SHP77 (cell line): ENCODE data around the gene MASTL.
"Not testable (repeated sequence)": the region's sequence is repeated elsewhere in the genome, so short reads cannot be mapped to it uniquely, and the experiment has no call there.

ENCODE experiments used
- DNase-seq, 2 experiments: peaks; one replicate each; lab custom pipeline; 2025; lab: John Stamatoyannopoulos, UW

The MASTL gene

GRCh38 chr10:27155066-27155754 is at the start of gene MASTL:
Gene MASTL (plus strand): TSS chr10:27155352. CDS start chr10:27155427, 75 bp downstream.
- DNase-seq = peak; percentile 69 to 82

DNA sequence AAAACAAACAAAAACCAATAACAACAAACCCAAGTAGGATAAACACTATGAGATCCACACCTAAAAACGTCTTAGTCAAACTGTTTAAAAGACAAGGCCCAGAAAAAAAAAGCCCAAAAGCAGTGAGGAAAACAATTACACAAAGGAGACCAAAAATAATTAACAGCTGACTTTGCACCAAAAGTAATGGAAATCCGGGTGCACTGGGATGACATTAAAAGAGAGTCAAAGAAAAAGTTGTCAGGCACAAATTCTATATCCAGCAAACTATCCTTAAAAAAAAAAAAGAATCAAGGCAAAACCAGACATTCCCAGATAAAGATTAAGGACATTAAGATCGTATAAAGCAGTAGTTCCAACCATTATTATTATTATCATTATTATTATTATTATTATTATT is 47.0 kb upstream of the MASTL start:
- DNase-seq = no peak

- DNase-seq = no peak
These were observed 20.8 kb upstream of the MASTL start for GRCh38 chr10:27134371-27134770.

DNA sequence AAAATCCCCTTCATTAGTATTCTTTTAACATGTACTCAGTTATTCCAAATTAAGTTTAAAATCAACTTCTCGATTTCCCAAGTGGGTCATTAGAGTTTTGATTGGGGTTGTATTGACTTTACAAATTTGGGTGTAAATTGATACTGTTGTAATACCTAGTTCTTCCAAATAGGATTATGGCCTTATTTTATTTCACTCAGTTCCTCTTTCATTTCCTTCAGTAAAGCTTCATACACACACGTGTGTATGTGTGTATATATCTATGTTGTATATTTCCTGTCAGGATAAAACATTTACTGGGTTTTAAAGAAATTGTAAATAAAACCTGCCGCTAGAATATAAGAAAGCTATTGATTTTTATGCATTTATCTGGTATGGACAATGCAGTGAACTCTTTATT is 16.9 kb upstream of the MASTL start:
- DNase-seq = no peak

DNA sequence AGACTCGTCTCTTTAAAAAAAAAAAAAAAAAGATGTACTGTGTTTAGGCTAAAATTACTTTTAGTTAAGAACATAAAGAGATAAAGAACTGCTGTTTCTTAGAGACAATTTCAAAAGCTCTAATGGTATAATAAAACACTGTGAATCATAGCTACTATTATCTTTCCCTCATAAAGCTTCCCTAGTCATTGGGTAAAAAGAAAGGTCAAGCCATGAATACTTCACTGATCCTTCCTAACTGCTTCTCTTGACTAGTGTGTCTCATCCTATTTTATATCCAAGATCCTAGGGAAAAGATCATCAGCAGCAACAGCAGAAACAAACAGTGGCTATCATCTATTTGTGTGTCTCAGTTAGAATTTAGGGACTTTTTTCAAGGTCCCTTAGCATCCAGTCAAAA is 11.5 kb upstream of the MASTL start:
- no peak for DNase-seq

DNA sequence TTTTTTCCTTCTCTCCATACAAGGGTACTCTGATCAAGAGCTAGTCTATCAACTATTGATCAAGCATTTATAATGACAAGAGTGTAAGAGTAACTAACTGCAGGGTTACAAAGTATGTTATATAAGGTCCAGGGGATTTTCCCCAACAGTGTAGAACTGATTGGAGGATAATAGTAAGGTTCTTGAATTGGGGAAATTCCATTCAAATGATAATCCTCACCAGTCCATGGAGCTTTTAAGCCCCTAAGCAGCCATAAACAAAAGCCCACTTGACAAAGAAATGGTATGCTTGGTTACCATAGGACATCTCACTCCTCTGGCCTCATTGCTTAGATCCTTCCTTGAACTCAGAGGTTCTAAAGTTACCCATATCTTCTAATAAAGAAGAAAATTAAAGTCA is 9.2 kb upstream of the MASTL start:
- DNase-seq = no peak

DNA sequence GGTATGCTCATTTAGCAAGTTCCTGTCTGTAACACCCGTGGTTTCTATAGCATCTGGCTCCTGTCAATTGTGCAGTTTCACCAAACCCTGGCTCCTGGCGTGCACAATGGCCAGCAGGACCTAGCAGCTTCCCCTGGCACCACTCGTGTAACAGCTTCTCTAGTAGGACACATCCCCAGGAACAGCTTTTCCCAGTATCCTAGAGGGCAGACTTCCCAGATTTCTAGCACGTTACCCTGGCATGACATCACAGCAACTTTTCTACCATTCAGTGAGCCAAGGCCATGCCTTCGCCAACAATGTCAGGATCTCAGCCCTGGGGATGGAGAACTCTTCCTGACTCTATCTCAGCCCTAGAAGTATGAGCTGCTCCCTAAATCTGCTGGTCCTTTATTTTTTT is 7.5 kb upstream of the MASTL start:
- DNase-seq = no peak

- DNase-seq = no peak
These were observed 4.9 kb upstream of the MASTL start for GRCh38 chr10:27150261-27150660.

GRCh38 chr10:27152687-27153086 is 2.5 kb upstream of the MASTL start:
- DNase-seq = no peak

- no peak for DNase-seq
These were observed 1.8 kb upstream of the MASTL start for GRCh38 chr10:27153329-27153728.

DNA sequence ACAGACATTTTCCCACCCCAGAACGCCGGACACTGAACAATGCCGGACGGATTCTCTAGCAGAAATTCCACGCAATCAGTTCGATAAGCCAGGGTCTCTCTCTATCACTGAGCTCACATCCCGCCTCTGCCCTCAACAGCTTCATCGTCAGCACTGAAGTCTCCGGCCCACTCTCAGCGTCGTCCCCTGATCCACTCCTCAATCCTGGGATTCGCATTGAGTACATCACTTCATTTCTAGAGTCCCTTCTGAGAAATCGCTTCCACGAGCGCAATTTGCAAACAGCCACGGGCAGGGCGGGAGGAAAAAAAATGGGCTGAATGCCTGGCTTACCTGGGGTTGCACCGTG is 1.3 kb upstream of the MASTL start:
- peak in 1 of 2 experiments; percentile 19 for DNase-seq

- not testable (repeated sequence) for DNase-seq
These were observed 1.4 kb downstream of the MASTL start for GRCh38 chr10:27156566-27156965.

DNA sequence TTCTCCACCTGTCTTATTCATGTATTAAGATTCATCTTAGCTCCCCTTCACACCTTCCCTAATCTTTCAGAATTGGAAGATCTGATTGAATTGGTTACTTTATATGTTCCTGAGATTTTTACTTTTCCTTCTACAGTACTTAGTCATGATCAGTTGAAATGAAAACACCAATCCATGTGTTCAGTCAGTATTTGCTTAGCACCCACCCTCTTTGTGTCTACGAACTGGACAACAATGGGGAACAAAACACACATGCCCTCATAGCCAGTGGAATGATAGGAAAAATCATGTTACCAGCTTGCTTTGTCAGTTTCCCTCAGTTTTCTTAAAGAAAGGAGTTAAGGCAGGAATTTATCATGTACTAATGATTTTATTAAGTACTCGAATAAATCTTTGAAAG is 2.0 kb downstream of the MASTL start:
- no peak for DNase-seq

GRCh38 chr10:27158421-27158820 is 3.3 kb downstream of the MASTL start:
- DNase-seq = no peak

DNA sequence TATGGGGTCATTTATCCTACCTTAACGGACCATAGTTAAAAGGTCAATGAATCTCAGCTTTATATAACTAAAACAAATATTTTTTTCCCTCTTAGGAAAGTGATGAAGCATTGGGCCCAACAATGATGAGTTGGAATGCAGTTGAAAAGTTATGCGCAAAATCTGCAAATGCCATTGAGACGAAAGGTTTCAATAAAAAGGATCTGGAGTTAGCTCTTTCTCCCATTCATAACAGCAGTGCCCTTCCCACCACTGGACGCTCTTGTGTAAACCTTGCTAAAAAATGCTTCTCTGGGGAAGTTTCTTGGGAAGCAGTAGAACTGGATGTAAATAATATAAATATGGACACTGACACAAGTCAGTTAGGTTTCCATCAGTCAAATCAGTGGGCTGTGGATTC is 14.7 kb downstream of the MASTL start:
- no peak for DNase-seq

GRCh38 chr10:27188259-27188658 is 33.1 kb downstream of the MASTL start:
- DNase-seq = no peak

DNA sequence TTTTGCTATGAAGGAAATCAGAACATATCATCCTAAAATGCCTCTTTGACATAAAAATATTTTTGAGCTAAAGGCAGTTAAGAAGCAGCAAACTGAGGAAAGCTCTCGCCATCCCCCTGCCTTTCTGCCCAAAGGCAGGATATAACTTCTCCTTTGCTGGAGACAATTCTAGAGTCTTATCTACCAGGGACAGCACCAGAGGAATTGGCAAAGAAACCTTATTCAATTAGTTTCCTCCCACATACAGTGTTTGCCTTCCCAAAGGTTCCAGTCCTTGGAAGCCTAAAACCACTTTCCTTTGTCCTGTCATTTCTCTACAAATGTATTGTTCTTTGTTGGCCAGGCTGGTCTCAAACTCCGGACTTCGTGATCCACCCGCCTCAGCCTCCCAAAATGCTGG is 33.7 kb downstream of the MASTL start:
- no peak for DNase-seq

DNA sequence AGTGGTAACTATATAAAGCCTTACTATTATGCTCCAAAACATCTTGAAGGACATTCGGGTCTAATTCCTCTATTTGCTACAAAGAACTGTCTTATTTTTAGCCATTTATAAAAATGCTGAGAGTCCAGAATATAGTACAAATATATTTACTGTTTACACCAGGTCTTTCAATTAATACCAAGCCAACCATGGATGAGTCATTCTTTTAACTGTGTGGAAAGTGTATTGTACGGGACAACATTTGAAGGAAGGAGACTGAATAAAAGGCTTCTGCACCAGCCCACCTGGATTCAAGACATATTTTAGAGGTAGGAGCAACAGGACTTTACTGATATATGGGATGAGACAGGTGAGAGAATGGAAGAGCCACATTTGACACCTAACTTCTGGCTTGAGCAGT is 35.4 kb downstream of the MASTL start:
- no peak for DNase-seq

DNA sequence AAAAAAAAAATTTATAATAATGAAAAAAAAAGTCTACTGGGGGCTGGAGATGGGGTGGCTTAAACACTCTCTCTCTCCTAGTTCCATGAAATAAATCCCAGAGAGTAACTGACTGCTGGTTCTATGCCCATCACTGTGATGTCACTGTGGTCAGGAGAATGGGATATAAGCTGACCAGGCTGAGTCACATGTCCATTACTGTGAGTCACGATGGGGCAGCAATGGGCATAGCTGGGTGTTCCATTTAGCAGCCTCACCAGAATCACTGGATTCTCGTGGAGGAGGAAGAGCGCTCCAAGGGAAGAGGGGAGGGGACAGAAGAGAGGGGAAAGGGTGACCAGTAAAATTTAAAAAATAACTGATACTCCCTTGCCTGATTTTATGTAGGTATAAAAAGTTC is 37.1 kb downstream of the MASTL start:
- DNase-seq = no peak

GRCh38 chr10:27197980-27198620 is 42.9 kb downstream of the MASTL start:
- no peak for DNase-seq

- no peak for DNase-seq
These were observed 48.7 kb downstream of the MASTL start for GRCh38 chr10:27203806-27204205.

- no peak for DNase-seq
These were observed 52.2 kb downstream of the MASTL start for GRCh38 chr10:27207350-27207749.

DNA sequence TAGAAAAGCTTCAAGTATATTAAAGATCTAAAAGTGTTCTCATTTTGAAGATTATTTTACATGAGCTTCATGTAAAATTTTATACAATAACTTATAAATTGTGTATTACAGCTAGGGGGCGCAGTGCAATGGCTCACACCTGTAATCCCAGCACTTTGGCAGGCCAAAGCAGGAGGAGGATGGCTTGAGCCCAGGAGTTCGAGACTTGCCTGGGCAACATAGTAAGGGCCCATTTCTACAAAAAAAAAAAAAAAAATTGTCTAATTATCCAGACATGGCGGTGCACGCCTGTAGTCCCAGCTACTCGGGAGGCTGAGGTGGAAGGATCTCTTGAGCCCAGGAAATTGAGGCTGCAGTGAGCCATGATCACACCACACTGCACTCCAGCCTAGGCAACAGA is 68.8 kb downstream of the MASTL start:
- peak in 1 of 2 experiments; percentile 27 for DNase-seq

DNA sequence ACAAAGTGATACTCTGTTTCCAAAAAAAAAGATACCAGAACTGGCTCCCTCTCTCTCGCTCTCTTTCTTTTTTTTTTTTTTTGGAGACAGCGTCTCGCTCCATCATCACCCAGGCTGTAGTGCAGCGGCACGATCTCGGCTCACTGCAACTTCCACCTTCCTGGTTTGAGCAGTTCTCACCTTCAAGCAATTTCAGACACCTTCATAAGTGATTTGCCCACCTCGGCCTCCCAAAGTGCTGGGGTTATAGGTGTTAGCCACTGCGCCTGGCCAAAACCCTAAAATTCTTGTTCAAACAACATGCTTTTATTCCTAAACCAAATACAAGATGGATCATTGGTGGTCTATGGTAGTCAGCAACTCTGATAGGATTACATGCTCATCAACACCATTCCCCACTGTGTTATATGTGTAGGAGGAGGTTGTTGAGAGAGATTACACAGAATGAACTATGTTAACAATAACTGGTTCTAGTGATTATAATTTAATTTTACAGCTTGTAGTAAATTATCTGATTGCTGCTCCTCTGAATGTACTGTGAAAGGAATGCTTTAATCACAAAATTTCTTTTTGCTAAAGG is 69.9 kb downstream of the MASTL start:
- no peak for DNase-seq
